A673 (cell line): ENCODE measurements around the gene ZNF534. TPM values are rescaled to one million over a fixed set of nuclear protein-coding genes. Genes with fewer than 3 reads are reported as not detected.
A peak's percentile ranks its signal among the peaks of the same experiment; 100 is the strongest.

ENCODE experiments used
- BruUV-seq: library from RNA; stranded (reverse); fragments of 400-500 nt; replicated peaks from 2 replicates; lab custom pipeline; 2021; lab: Mats Ljungman, UMichigan
- CTCF ChIA-PET: fragments of 300-600 bp; sonication (Branson Sonifier 250); formaldehyde crosslinking; loops from one replicate; lab custom pipeline; 2022; ENCODE audit warnings: antibody characterized with exemption; lab: Charles Lee
- POLR2A ChIA-PET: fragments of 300-600 bp; sonication (Branson Sonifier 250); formaldehyde crosslinking; loops from one replicate; lab custom pipeline; 2022; ENCODE audit warnings: antibody characterized with exemption; ENCODE audit not compliant: low non-redundant PET; lab: Charles Lee
- DNase-seq: peaks from one replicate; pipeline ENCODE4 v3.0.0-alpha.2; 2015; ENCODE audit warnings: low spot score
- H3K27ac ChIP-seq: fragments of 200-600 bp; sonication (generic); 2 replicates; pipeline ENCODE4 v1.5.1; 2016; ENCODE audit warnings: mixed run types, low read depth, mild to moderate bottlenecking, mixed read lengths, antibody characterized with exemption, low read length; ENCODE audit not compliant: poor library complexity, severe bottlenecking
- H3K27me3 ChIP-seq: fragments of 200-600 bp; sonication (generic); replicated peaks from 2 replicates; pipeline ENCODE4 v1.6.1; 2017; ENCODE audit warnings: mixed run types, low read depth, mild to moderate bottlenecking, mixed read lengths, antibody characterized with exemption, low read length; ENCODE audit not compliant: insufficient read depth, poor library complexity
- H3K36me3 ChIP-seq: fragments of 200-600 bp; sonication (generic); 2 replicates; pipeline ENCODE4 v1.6.1; 2016; ENCODE audit warnings: mixed run types, mild to moderate bottlenecking, mixed read lengths, antibody characterized with exemption, low read length; ENCODE audit not compliant: insufficient read depth, poor library complexity, severe bottlenecking
- H3K4me1 ChIP-seq: fragments of 200-600 bp; sonication (generic); 2 replicates; pipeline ENCODE4 v1.6.1; 2017; ENCODE audit warnings: mixed run types, mild to moderate bottlenecking, mixed read lengths, antibody characterized with exemption, low read length; ENCODE audit not compliant: insufficient read depth, poor library complexity, severe bottlenecking
- H3K4me3 ChIP-seq: fragments of 200-600 bp; sonication (generic); 2 replicates; pipeline ENCODE4 v1.5.1; 2016; ENCODE audit warnings: low read depth, mixed run types, mild to moderate bottlenecking, mixed read lengths, low read length; ENCODE audit not compliant: poor library complexity, severe bottlenecking
- H3K9me3 ChIP-seq: fragments of 200-600 bp; sonication (generic); 2 replicates; pipeline ENCODE4 v1.6.1; 2016; ENCODE audit warnings: mixed run types, low read depth, mild to moderate bottlenecking, mixed read lengths, antibody characterized with exemption, low read length; ENCODE audit not compliant: poor library complexity, severe bottlenecking
- EZH2 ChIP-seq: fragments of 200-600 bp; sonication (generic); IDR thresholded peaks from 2 replicates; pipeline ENCODE4 v1.6.1; 2017; ENCODE audit warnings: borderline replicate concordance, low read depth, mild to moderate bottlenecking, mixed read lengths, antibody characterized with exemption, low read length; ENCODE audit not compliant: poor library complexity, severe bottlenecking
- intact Hi-C: fragments of 100-400 bp; cut with micrococcal nuclease; formaldehyde crosslinking; loops from one replicate; pipeline ENCODE4 v1.10.0; 2022; ENCODE audit not compliant: unreplicated experiment
- total RNA-seq: library from RNA; stranded (reverse); gene quantifications from 2 replicates; pipeline ENCODE4 v1.2.3, GENCODE V29; 2021
- TF ChIP-seq, protein P1 (sequence below): fragments of 300-800, 200-600 bp; sonication (generic); conservative IDR thresholded peaks from 2 replicates; pipeline ENCODE4 v1.5.1; 2017; ENCODE audit warnings: low read depth, mild to moderate bottlenecking, antibody characterized with exemption, low read length, moderate library complexity, mixed read lengths

Gene ZNF534
- total RNA-seq, 1 experiment from 2014 or later, result not detected

DNA sequence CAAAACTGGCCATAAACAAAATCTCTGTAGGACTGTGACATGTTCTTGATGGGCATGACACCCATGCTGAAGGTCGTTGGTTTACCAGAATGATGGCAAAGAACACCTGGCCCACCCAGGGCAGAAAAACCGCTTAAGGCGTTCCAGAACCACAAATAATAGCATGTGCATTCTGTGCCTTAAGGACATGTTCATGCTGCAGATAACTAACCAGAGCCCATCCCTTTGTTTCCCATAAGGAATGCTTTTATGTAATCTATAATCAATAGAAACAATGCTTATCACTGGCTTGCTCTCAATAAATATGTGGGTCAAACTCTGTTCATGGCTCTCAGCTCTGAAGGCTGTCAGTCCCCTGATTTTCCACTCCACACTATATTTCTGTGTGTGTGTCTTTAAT lies 13.2 kb downstream of the ZNF534 start:
- ChIA-PET POLR2A (no interaction called here), CTCF (no interaction called here)
- Histone ChIP-seq H3K9me3 (peaks cover 16% of the 10 kb centered on the region), H3K27ac (no peak overlapping the region), H3K36me3 (no peaks in the 10 kb centered on the region), H3K4me3 (no peak overlapping the region), H3K27me3 (no peaks in the 10 kb centered on the region), H3K4me1 (no peaks in the 10 kb centered on the region)
- intact Hi-C loops, result no loop called here
- BruUV-seq, result no TSS peak
- DNase-seq, result no peak
- TF ChIP-seq EZH2, result no peak

DNA sequence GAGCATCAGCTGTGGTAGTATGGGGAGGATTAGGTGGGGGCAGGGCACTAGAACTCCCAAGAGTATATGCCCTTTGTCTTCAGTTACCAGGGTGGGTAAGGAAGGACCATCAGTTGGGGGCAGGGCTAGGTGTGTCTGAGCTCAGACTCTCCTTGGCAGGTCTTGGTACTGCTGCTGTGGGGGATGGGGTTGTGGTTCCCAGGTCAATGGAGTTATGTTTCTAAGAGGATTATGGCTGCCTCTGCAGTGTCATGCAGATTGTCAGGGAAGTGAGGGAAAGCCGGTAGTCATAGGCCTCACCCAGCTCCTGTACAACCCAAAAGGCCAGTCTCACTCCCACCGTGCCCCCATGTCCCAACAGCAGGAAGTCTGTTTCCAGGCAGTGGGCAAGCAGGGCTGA lies 15.6 kb downstream of the ZNF534 start:
- TF ChIP-seq EZH2, result no peak
- TF ChIP-seq, protein P1, sequence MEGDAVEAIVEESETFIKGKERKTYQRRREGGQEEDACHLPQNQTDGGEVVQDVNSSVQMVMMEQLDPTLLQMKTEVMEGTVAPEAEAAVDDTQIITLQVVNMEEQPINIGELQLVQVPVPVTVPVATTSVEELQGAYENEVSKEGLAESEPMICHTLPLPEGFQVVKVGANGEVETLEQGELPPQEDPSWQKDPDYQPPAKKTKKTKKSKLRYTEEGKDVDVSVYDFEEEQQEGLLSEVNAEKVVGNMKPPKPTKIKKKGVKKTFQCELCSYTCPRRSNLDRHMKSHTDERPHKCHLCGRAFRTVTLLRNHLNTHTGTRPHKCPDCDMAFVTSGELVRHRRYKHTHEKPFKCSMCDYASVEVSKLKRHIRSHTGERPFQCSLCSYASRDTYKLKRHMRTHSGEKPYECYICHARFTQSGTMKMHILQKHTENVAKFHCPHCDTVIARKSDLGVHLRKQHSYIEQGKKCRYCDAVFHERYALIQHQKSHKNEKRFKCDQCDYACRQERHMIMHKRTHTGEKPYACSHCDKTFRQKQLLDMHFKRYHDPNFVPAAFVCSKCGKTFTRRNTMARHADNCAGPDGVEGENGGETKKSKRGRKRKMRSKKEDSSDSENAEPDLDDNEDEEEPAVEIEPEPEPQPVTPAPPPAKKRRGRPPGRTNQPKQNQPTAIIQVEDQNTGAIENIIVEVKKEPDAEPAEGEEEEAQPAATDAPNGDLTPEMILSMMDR, result no peak
- H3K9me3 ChIP-seq, result peaks cover 10% of the 10 kb centered on the region
- no peak for DNase-seq
- intact Hi-C loops, result no loop called here
- no TSS peak for BruUV-seq
- POLR2A ChIA-PET, result interaction anchor here (0.6 kb wide), 1 partner anchor 75 kb away, joined by 3 read pairs; the partner anchor contains the start of gene ZNF880
- H3K27me3 ChIP-seq, result no peaks in the 10 kb centered on the region
- H3K4me1 ChIP-seq, result no peaks in the 10 kb centered on the region
- H3K36me3 ChIP-seq, result no peaks in the 10 kb centered on the region
- CTCF ChIA-PET, result no interaction called here
- H3K4me3 ChIP-seq, result no peak overlapping the region
- H3K27ac ChIP-seq, result no peak overlapping the region

- intact Hi-C loops, result no loop called here
- H3K27me3 ChIP-seq, result no peaks in the 10 kb centered on the region
- H3K9me3 ChIP-seq, result peaks cover 31% of the 10 kb centered on the region
- no peak for DNase-seq
- H3K27ac ChIP-seq, result no peak overlapping the region
- ChIA-PET CTCF (no interaction called here), POLR2A (no interaction called here)
- no peaks in the 10 kb centered on the region for H3K36me3 ChIP-seq
- H3K4me1 ChIP-seq, result no peaks in the 10 kb centered on the region
- no peak overlapping the region for H3K4me3 ChIP-seq
- no TSS peak for BruUV-seq
- TF ChIP-seq, protein P1, result no peak
- no peak for TF ChIP-seq EZH2
Measured at GRCh38 chr19:52451241-52451640, 22.3 kb downstream of the ZNF534 start.

DNA sequence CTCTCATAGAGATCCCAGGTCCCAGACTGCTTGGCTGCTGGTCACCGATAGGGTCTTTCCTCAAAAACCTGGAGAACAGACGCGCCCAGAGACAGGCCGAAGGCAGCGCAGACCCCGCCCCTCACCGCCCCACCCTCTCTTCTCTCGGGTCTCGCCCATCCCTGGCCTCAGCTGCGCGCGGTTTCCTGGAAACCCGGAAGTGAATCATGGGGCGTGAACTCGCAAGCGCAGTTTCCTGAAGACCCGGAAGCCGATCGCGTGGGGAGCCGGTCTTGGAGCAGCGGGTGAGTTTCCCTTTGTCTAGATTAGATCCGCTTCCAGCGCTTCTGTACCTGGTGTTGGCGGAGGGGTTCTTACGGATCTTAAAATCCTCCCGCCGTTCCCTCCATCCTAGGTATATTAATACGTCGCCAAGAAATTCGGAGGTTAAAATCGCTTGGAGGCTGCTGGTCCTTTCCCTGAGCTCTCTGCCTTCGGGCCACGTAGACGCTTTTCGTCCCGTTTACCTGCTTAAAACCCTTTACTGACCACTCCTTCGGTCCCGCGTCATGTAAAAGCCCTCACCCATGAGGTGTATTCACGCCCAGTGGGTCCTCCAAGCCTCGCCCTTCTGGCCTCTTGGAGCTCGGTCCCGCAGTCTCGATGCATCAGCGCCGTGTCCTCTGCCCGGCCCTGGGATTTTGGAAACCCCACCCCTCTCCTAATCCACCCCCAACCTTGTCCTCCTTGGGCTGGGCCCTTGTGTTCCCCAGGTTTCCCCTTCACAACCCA lies 24.6 kb downstream of the ZNF534 start, which contains the start of gene ZNF578:
TSS of gene ZNF578 (plus strand) at position 230 of the 771 bp plus-strand sequence. CDS start 48,293 bp downstream, outside the sequence.
- BruUV-seq, result no TSS peak
- H3K36me3 ChIP-seq, result no peaks in the 10 kb centered on the region
- ChIA-PET CTCF (no interaction called here), POLR2A (no interaction called here)
- H3K4me3 ChIP-seq, result peak within 1 kb of the TSS; percentile 39
- intact Hi-C loops, result no loop called here
- H3K27ac ChIP-seq, result no peak within 1 kb of the TSS
- H3K27me3 ChIP-seq, result no peaks in the 10 kb centered on the region
- peaks cover 46% of the 10 kb centered on the region for H3K9me3 ChIP-seq
- no peak for TF ChIP-seq EZH2
- TF ChIP-seq, protein P1, result no peak
- DNase-seq, result peak; percentile 75
- H3K4me1 ChIP-seq, result no peaks in the 10 kb centered on the region
